Epidermal melanocyte (primary cell): ENCODE data around the gene SLAMF6.
"Not testable (repeated sequence)": the region's sequence is repeated elsewhere in the genome, so short reads cannot be mapped to it uniquely, and the experiment has no call there.

Experiments
- DNase-seq: peaks from one replicate; pipeline ENCODE4 v3.0.0; 2011; ENCODE audit warnings: low spot score; ENCODE audit not compliant: insufficient read length

Gene SLAMF6

GRCh38 chr1:160515908-160516307 is 7.1 kb downstream of the SLAMF6 start:
- not testable (repeated sequence) for DNase-seq

- no peak for DNase-seq
These were observed 18.4 kb downstream of the SLAMF6 start for GRCh38 chr1:160504651-160505050.

DNA sequence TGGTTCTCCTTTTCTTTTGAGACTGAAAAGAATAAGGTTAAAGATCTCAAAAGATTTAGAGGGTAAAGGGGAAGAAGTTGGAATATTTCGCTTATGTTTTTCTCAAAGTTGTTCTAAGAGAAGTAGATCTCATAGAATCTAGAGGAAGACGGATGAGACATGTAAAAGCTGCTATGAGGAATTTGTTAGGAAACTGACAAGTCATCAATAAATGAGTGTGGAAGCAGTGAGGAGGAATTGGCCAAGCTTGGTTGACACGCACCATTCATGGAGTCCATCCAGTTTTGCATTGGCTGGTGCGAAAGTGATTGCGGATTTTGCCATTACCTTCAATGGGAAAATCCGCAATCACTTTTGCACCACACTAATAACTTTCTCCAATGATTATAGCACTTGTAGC is 20.0 kb downstream of the SLAMF6 start:
- no peak for DNase-seq

DNA sequence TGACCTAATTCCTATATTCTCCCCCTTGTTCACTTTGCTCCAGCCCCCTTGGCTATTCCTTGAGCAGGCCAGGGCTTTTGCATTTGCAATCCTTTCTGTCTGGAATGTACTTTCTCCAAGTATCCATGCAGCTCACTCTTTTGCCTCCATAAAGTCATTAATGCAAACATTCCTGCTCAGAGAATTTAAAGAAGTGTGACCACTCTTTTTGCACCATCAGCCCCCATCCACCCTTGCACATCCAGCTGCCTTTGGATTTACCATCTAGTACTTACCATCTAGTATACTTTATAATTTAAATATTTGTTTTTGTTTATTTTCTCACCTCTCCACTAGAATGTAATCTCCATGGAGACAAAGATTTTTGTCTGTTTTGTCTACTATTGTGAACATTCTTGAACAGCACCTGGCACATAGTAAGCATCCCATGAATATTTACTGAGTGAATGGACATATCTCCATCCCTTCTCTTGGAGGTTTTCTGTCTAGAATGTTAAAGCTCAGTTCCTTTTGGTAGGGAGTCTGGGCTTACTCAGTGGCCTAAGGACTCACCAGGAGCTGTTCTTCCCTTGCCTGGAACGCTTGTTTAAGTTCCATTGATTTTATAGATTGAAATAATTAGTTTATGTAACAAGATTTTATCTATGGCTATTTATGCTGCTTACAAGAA is 22.6 kb downstream of the SLAMF6 start:
- no peak for DNase-seq

- DNase-seq: no peak
These were observed 23.4 kb downstream of the SLAMF6 start for GRCh38 chr1:160499631-160500030.

DNA sequence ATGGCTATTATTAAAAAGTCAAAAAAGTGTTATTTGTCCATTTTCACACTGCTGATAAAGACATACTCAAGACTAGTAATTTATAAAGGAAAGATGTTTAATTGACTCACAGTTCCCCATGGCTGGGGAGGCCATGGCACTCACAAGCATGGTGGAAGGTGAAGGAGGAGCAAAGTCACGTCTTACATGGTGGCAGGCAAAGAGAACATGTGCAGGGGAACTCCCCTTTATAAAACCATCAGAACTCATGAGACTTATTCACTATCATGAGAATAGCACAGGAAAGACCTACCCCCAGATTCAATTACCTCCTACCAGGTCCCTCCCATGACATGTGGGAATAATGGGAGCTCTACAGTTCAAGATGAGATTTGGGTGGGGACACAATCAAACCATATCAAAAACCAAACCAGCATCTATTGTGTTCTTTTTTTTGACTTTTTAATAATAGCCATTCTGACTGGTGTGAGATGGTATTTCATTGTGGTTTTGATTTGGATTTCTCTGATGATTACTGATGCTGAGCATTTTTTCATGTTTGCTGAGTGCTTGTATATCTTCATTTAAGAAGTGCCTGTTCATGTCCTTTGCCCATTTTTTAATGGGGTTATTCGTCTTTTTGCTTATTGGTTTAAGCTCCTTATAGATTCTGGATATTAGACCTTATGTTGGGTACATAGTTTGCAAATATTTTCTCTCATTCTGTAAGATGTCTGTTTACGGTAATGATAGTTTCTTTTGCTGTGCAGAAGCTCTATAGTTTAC is 24.6 kb downstream of the SLAMF6 start:
- not testable (repeated sequence) for DNase-seq

DNA sequence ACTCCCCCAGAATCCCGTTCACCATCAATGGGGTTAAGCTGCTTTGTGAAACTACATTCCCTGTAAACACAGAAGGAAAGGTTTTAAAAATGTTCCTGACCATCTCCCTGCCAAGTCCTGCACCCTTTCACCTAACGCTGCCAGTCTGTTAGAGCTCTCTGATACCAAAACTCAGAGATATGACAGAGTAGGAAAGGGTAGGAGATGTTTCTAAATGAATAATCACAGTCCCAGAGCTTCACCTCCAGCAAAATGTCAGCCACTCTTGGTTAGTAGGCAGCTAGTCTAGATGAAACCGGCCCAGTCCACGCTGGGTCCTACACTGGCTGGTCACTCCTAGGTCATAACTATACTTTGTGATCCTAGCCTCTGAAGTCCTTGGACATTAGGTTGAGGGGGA is 26.7 kb downstream of the SLAMF6 start:
- DNase-seq: no peak

DNA sequence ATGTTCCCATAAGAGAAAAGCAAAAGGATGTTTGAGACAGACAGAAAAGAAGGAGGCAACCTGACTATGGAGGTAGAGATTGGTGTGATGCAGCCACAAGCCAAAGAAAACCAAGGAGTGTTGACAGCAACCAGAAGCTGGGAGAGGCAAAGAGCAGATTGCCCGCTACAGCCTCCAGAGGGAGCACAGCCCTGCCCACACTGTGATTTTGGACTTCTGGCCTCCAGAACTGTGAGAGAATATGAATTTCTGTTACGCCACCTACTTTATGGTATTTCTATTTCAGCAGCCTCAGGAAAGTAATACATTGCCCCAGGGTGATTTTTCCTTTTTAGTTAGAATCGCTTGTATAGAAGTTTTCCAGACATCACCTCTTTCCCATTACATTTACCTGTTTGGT is 28.4 kb downstream of the SLAMF6 start:
- DNase-seq: no peak

- no peak for DNase-seq
These were observed 30.4 kb downstream of the SLAMF6 start for GRCh38 chr1:160492617-160493016.

DNA sequence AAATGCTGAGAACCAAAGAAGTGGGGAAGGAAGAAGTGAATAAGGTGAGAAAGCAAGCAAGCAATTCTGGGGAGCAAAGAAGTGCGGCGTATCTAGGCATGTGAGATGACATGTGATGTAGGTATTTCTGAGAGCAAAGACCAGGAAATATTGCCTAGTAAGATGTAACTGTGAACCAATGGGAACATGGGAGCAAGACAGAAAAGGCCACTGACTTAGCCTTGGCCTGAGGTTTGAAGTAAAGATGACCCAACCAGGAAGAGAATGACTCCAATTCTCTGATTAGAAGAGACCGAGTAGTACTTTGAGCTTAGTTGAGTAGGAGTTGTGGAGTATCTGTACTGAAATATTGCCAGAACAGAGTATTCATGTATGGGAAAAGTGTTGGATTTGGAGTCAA is 31.1 kb downstream of the SLAMF6 start:
- DNase-seq: no peak

DNA sequence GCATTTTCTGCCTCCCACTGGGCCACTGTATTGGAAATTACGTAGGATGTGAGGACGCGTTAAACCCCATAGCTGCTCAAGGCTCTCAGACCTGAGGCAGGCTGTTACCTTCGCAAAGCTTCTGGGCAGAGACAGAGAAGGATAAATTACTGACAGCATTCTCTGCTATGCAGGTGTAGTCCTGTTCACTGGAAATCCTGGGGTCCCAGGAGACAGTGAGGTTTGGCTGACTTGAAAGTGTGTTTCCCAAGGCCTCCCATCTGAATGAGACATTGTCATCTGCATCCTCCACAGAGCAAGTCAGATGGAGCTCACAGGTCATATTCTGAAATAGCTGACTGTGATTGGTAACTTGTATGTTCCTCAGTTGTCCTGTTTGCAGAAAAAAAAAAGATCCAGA is 32.0 kb downstream of the SLAMF6 start:
- no peak for DNase-seq

GRCh38 chr1:160489513-160490261 is 33.4 kb downstream of the SLAMF6 start:
- no peak for DNase-seq

DNA sequence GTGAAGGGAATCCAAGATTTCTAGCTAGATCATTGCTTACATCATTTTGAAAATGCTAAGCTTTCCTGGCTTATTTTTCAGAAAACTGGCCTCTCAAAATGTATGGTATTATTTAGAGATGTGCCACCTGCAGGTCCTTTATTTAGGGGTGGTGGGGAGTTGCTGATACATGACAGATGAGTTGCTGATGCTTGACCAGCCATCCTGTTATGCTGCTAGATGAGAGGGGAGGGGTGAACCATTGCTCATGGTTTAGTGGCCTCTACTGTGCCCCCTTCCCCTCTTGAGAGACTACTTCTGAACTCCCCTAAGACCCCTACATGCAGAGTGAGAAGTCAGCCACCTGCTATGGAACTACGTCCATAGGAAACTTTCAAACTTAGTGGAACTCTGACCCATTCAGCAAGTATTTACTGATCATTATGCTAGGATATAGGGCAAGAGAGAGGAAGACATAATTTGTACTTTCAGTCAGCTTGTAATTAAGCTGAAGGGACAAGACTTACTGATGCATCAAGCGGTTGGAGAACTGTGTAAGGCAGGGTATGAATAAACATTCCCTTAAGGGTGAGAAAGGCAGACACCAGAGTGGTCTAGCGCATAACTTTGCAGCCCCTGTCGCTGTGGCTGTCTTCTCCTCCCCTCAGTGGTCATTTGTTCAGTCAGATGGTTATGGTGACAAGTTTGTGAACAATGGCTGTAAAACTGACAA is 34.6 kb downstream of the SLAMF6 start:
- no peak for DNase-seq

DNA sequence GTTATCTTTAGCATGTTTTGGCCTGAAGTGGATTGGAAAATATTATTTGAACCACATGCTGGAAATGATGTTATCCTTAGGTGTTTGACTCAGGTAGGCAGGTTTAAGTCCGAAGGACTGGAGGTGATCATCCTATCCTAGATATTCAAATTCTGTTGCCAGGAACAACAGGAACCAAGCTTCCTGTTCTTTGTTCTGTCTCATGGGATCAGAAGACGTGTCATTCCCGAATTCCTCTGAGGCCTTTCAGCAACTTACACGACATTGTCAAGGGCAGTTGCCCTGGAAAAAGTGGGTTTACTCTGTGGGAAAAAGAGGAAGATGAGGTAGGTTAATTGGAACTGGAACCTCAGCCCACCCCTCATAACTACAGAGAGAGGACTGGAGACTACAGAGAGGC is 36.6 kb downstream of the SLAMF6 start:
- no peak for DNase-seq

GRCh38 chr1:160483505-160484185 is 39.4 kb downstream of the SLAMF6 start:
- DNase-seq: no peak

GRCh38 chr1:160481979-160482596 is 41.0 kb downstream of the SLAMF6 start:
- DNase-seq: no peak

DNA sequence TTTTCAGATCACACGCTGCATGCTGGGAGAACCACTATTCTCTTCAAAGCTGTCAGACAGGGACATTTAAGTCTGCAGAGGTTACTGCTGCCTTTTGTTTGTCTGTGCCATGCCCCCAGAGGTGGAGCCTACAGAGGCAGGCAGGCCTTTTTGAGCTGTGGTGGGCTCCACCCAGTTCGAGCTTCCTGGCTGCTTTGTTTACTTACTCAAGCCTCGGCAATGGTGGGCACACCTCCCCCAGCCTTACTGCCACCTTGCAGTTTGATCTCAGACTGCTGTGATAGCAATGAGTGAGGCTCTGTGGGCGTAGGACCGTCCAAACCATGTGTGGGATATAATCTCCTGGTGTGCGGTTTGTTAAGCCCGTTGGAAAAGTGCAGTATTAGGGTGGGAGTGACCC is 42.3 kb downstream of the SLAMF6 start:
- not testable (repeated sequence) for DNase-seq

GRCh38 chr1:160479091-160479490 is 44.0 kb downstream of the SLAMF6 start:
- not testable (repeated sequence) for DNase-seq

DNA sequence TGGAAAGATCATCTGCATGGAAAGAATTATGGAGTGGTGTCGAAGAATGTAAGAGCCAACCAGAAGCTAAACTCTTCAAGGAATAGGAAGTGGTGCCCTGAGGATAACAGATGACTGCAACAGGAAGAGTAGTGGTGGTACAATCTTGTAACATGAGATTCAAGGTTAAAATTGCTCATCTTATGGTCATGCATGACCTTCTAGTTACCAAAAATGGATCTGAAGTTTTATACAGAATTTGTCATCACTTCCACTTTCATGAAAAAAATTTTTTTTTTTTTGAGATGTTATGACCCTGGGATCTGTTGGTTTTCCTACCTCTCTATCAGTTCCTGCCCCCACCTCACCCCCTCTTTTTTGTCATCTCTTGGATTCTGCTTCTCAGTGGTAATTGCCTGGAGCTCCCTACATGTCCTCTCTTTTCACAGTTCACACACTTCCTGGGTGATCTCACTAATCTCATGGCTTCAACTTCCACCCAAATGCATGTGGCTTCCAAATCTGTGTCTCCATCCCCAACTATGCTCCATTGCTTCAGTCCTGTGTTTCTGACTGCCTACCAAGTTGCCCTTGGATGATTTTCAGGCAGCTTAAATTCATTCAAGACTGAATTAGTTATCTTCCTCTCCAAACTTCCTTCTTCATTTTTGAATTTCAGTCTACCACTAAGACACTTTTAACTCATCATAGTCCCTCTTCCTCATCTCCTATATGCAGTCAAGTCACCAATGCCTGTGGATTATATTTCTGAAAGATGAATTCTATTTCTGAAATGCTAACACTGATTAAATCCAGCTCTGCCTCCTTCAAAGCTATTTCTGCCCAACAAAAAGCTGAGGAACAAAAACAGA is 48.4 kb downstream of the SLAMF6 start:
- DNase-seq: no peak

DNA sequence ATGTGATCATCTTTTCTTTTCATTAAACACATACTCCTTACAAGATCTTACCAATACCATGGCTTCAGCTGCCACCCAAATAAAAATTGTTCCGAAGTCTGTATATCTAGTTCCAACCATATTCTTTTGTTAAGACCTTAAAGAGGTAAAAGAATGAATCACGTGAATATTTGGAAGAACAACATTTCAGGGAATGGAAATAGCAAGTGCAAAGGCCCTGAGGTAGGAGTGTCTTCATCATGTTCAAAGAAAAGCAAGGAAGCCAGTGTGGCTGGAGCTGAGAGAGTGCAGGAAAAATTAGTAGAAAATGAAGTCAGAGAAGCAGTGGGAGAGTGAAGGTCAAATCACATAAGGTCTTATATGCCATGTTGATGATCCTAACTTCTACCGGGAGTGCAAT is 50.9 kb downstream of the SLAMF6 start:
- no peak for DNase-seq
